ENCODE data around the gene PLGRKT.
"Not testable (repeated sequence)": the region's sequence is repeated elsewhere in the genome, so short reads cannot be mapped to it uniquely, and the experiment has no call there.

PLGRKT gene

DNA sequence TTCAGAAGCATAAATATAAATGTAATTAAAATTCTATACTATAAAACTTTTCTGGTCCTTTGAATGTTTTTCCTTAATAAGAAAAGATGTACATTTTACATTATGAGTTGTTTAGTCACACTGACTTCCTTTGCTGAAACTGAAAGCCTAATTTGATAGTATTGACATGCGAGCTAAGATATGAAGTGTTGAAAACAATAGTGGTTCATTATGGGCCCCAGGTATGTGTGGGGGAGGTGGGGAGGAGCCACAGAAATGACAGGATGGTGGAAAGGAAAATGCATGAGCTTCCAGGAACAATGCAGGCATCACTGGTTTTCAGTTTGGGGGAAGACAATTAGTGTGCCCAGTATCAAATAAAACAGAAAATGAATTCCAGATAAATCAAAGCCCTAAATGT is 62.6 kb downstream of the PLGRKT start:
- DNase-seq = no peak

DNA sequence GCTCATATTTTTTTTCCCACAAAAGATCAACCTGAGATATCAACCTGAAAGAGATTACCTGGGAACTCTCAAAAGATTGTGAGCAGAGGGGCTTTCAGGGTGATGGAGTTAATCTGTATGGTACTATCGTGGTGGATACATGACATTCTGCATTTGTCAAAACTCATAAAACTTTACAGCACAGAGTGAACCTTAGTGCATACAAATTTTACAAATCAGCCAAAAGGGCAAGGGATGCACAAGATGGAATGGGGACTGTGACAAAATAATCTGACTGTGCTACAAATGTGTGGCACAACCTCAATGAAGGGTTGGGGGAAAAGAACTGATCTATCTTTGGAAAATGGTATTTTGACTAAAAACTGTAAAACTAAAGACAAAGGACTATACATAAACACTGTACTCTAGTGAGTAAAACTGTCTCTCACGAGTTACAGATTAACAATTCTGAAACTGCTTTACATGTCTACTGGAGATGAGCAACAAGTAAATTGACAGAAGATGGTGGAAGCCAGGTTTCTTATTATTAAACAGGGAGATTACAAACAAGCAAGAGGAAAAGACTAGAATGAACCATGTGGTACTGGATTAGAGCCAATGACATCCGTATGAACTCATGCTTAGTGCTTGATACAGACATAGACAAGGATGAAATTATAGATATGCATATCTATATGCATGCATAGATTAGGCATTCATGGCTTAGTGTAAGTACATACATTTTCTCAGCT is 73.3 kb downstream of the PLGRKT start:
- DNase-seq = no peak

DNA sequence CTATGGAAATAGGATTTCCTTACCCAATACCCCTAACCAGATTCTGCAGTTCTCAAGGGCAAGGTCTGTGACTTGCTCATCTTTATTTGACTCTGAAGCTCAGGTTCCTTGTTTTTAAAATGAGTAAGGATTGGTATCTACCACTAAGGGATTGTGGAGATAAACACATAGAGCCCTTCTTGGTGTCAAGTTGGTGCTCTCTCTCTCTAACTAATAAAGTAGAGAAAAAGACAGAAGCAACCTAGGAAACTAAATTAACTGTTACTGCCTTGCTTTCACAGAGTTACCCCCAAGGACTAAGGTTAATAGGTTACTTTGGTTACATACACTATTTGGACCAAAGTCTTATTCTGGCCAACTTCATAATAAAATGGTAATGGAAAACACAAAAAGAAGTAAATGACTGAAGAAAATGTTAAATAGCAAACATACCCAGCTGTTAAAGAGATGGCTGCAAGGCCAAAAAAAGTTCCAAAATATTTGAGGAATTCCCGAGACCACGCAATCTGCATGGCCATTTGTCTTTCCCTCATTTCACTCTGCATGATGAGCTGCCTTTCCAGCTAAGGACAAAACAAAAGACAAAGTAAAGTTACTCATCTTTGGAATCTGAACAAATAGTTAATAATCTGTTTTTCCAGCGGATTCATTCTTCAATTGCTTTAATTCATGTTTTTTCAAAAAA is 76.3 kb downstream of the PLGRKT start:
- DNase-seq = no peak

DNA sequence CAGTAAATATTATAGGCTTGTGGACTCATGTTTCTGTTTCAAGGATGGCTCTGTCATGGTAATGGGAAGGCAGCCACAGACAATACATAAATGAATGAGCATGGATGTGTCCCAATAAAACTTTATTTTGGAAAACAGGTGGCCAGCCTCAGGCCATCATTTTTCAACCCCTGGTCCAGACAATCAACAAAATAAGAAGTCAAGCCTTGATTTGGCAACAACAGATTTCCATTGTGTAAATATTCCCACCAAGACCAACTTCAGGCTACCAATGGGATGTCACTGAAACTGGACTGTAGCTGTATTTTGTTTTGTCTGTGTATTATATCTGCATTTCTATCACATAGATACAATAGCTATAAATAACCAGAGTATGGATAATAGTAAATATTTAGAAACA is 77.4 kb downstream of the PLGRKT start:
- DNase-seq = no peak

DNA sequence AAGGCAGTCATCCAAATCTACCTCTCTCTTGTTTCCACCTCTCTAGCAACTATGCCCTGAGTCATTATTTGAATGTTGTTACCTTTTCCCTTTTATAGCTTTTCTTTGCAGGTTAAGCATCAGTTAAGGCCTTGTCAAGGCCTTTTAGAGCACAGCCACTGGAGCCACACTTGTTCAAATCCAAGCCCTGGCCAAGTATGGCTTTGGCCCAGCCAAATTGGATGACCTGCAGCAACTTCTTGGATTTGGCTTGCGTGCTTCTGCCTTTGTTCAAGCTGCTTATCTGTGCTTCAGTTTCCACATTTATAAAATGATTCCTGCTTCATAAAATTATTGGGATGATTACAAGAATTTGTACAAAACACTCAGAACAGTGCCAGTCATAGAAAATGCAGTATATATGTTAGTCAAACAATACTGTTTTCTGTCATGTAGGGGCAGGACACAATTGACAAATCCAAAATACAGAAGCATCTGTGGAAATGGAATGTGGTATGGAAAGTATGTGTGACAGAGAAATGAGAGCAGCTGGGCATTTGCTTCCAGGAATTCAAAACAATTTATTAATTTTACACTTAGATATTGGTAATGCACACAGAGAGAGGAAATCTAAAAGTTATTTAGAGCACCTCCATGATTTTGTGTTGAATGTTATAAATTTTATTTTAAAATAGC is 80.2 kb downstream of the PLGRKT start:
- DNase-seq = no peak

DNA sequence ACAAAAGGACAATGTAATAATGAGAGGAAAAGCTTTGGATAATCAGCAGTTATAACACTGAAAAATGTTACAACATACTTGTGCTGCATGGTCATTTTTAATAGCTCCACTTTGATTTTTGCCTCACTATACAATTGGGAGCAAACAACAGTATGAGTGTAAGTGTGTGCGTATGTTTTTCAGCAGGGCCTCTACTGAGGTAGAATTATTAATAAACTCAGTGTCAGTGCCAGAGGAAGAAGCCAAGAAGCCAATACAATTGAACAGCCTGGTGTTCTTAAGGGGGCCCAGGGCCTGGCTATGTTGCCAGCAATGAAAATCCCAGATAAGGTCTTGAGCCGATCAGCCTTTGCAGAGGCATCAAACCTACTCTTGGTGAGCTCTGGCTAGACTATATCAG is 81.9 kb downstream of the PLGRKT start:
- DNase-seq = no peak

DNA sequence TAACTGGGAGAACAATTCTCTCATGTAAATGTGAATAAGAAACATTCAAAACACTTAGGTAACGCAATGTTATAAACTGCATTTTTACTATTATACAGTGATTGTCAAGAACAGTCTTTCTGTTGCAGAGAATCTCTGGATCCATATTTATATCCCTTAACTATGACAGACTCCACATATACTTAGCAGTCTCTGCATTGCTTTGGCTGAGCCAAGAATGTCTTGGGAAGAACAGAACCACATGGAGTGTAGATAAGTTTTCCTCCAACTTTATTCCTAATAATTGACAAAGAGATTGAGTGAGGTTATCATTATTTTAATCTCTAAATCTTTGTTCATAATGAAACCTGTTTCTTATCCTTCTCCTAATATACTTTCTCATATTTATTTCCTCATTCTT is 82.5 kb downstream of the PLGRKT start:
- no peak for DNase-seq

DNA sequence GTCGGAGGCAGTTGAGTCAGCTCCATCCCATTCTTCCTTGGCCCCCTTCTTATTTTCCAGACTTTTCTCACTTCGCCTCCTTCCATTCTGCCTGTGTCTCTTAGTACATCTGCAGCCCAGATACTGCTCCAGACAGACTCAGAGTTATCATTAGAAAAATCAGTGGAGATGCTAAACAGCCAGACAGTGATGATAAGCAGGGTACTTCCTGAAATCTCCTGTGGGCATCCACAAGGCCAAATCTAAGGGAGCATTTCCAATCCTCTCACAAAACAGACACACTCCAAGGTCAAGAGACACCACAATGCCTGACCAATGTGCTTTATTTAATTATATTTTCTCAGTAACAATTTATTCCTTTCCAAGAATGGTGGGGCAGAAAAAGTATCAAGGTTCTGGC is 83.5 kb downstream of the PLGRKT start:
- DNase-seq = no peak

DNA sequence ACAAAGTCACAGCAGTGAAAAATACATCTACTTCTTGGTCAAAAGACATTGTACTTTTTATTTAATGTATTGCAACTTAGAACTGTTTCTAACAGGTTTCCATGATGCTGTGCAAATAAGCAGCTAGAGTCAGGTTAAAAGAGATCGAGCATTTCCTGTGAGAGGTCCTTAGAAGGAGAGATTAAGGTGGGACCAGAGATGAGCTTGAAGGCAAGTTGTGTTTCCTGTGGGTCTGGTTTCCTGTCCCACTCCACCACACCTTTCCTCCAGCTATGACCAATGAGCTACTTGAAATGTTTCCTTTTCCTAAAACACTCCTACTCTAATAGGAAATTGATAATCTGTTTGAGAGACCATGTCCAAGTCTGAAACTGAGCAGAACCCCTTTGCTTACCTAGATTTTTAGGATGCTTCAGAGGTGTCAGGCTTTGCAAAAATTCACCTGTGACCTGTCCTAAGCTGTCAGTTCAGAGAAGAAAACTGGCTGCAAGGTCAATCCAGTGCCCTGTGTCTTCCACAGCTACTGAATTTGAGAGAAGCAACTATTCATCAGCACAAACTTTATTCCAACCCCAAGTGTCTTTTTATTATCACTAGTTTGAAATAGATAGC is 85.0 kb downstream of the PLGRKT start:
- DNase-seq = no peak

DNA sequence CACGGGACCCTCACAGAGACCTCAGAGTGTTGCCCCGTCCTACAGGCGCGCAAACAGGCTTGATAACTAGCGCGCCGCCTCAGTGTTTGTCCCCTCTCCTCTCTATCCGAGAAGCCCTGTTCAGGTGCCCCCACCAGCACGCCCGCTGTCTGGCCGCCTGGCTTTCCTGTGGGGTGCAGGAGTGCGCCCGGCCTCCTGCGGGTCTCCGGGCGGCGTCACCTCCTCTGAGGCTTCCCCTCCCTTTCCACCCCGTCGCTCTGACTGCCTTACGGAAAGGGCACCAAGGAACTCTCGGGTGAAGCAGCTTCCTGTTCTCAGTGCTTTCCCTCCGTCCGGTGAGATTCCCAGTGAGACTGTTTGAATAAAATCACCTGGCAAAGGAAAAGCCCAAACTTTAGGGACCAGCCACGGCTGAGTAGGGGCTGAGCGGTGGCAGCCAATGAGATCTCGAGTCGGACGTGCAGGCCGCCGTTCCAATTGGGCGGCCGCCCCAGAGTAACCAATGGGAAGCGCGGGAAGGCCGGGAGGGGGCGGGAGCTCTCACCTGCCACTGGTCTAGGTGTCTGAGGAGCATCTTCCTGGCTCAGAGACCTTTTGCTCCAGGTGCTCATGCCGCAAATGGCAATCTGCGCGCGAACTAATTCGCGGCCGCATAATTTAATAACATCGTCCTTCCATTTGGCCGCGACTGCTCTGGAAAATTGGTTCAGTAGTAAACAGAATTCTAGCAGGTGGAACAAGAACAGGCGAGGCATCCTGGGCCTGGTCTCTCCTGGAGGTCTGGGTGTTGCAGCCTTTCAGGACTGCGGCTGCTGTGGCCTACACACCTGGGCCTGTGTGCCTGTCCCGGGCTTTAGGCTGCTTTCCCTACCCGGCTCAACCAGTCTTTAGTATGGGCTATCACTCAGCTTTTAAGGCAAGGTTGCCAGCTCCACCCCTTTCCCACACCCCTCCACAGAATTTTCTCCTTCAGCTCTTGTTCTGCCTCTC is 98.4 kb downstream of the PLGRKT start, which contains the start of gene RLN1:
RLN1 (minus strand) TSS at position 885 of the 990 bp plus-strand sequence; CDS start at position 755, 130 bp downstream.
- not testable (repeated sequence) for DNase-seq

DNA sequence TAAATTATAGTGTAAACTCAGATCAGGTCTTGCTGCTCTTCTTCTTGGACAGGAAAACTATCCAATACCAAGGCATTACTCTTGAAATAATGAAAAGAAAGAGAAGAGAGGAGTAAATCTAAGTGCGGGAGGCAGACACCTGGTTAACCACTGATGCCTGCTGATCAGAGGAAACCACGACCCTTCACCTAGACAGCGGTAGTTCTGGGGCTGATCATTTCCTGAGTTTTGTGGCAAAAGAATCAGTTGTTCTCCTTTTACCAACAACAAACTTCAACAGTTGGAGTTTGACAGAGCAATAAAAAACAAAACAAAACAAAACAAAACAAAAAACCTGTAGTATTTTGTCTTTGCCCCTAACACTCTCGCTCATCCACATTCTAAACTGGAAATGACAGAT is 101.0 kb downstream of the PLGRKT start:
- DNase-seq = no peak

DNA sequence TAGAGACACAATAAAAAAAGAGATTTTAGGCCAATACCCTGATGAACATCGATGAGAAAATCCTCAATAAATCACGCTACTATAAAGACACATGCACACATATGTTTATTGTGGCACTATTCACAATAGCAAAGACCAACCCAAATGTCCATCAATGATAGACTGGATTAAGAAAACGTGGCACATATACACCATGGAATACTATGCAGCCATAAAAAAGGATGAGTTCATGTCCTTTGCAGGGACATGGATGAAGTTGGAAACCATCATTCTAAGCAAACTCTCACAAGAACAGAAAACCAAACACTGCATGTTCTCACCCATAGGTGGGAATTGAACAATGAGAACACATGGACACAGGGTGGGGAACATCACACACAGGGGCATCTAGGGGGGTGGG is 106.4 kb downstream of the PLGRKT start:
- not testable (repeated sequence) for DNase-seq

DNA sequence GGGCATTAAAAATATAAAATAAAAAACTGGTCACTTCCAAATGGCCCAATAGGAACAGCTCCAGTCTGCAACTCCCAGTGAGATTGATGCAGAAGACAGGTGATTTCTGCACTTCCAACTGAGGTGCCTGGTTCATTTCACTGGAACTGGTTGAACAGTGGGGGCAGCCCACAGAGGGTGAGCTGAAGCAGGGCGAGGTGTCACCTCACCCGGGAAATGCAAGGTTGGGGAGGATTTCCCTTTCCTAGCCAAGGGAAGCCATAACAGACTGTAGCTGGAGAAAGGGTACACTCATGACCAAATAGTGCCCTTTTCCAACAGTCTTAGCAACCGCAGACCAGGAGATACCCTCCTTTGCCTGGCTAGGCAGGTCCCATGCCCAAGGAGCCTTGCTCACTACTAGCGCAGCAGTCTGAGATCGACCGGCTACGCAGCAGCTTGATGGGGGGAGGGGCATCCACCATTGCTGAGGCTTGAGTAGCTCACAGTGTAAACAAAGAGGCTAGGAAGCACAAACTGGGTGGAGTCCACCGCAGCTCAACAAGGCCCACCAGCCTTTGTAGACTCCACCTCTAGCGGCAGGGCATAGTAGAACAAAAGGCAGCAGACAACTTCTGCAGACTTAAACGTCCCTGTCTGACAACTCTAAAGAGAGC is 110.7 kb downstream of the PLGRKT start:
- no peak for DNase-seq

DNA sequence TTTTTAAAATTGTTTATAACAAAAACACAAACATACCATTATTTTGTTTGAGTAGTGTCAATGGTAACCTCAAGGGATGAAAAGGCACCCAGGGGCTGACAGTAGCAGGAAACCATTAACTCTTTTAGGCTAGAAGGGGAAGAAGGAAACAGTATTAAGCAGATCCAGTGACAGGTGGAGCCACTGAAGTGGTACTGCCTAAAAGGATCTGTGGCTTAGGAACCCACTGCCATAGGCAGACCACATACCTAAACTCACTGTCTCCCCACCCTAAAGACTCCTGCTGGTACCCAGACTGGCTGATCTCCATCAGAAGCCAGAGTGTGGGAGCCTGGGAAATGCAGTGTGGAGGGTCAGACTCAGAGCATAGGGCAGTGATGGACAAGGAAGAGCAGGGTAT is 111.5 kb downstream of the PLGRKT start:
- DNase-seq = no peak

DNA sequence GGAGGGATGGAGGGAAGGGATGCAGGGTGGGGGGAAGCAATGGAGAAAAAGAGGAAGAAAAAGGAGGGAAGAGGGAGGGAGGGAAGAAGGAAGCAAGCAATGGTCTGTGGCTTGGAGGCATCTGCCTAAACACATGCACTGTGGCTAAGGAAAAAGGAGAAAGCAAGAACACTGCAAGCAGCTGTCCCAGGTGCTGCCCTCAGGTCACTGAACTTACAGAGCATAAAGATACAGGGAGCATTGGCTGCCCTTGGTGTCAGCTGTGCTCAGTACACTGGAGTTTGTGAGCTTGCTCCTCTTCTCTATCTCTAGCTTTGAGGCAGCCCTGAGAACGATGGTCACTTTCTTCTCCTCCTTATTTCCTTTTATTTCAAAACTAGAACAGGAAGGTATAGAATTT is 116.1 kb downstream of the PLGRKT start:
- not testable (repeated sequence) for DNase-seq

DNA sequence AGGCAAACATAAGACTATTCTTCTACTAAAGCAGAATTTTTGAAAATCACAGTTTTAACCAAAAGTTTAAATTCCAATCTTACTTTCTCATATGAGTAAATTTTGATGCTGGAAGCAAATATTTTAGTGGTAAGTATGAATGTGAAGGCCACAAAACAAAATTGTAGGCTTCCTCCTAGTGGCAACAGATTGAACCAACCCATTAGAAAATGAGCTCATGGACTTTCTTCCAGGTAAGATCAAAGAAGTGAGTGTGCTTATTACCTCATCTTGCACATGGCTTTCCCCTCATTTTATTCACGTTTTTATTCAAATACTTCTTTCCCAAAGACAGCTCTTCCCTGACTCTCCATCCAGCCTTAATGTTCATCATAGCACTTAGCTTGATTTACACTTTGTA is 116.7 kb downstream of the PLGRKT start:
- DNase-seq = no peak

DNA sequence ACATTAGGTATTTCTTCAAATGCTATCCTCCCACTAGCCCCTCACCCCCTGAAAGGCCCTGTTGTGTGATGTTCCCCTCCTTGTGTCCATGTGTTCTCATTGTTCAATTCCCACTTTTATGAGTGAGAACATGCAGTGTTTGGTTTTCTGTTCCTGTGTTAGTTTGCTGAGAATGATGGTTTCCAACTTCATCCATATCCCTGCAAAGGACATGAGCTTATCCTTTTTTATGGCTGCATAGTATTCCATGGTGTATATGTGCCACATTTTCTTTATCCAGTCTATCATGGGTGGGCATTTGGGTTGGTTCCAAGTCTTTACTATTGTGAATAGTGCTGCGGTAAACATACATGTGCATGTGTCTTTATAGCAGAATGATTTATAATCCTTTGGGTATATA is 121.3 kb downstream of the PLGRKT start:
- not testable (repeated sequence) for DNase-seq

DNA sequence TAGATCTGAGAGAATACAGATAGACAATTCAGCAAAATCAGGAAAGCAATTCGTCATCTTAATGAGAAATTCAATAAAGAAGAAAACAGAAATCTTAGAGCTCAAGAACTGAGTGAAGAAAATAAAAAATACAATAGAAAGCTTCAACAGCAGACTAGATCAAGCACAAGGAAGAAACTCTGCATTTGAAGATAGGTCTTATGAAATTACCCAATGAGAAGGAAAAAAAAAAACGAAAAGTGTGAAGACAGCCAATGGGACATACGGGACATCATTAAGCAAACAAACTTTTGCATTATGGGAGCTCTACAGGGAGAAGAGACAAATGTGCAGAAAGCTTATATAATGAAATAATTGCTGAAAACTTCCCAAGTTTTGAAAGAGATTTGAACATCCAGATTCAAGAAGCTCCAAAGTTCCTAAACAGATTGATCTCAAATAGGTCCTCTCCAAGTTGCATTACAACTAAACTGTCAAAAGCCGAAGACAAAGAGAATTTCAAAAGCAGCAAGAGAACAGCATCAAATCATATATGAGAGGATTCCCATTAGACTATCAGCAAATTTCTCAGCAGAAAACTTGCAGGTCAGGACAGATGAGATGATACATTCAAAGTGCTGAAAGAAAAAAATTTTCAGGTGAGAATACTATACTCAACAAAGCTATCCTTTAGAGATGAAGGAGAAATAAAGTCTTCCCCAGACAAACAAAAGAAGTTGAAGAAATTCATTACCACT is 122.4 kb downstream of the PLGRKT start:
- DNase-seq = no peak

DNA sequence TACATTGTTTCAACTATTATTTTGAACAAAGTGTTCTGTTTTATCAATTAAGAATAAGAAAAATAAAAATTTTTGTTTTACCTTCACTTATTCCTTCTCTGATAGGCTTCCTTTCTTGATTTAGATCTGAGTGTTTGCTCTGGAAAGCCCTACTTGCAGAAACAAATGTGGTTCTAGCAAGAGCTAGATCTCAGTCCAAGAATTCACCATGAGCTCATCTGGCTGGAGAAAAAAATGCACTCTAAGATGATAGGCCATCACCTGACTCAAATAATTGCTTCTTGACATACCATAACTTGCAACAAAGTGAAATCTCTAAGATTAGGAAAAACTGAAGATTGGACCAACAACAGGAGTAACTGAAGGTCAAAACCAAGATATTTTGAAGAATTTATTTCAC is 126.9 kb downstream of the PLGRKT start:
- DNase-seq = no peak

Measured in NCI-H1694 treated with DMSO at 0.1 percent for 48 hours (cell line).